HG03139 (cell line): ENCODE results near the gene GON7.
A peak's percentile ranks its signal among the peaks of the same experiment; 100 is the strongest.
"Not testable (repeated sequence)": the region's sequence is repeated elsewhere in the genome, so short reads cannot be mapped to it uniquely, and the experiment has no call there.

Source experiments
- ATAC-seq: cut with Tn5 transposase; IDR thresholded peaks from one replicate; pipeline ENCODE4 v1.9.1; 2021; ENCODE audit not compliant: unreplicated experiment

GON7 gene

GRCh38 chr14:93200553-93200952 lies 6.3 kb downstream of the GON7 start:
- ATAC-seq: no peak

- no peak for ATAC-seq
Measured at GRCh38 chr14:93199031-93199430, 7.8 kb downstream of the GON7 start.

DNA sequence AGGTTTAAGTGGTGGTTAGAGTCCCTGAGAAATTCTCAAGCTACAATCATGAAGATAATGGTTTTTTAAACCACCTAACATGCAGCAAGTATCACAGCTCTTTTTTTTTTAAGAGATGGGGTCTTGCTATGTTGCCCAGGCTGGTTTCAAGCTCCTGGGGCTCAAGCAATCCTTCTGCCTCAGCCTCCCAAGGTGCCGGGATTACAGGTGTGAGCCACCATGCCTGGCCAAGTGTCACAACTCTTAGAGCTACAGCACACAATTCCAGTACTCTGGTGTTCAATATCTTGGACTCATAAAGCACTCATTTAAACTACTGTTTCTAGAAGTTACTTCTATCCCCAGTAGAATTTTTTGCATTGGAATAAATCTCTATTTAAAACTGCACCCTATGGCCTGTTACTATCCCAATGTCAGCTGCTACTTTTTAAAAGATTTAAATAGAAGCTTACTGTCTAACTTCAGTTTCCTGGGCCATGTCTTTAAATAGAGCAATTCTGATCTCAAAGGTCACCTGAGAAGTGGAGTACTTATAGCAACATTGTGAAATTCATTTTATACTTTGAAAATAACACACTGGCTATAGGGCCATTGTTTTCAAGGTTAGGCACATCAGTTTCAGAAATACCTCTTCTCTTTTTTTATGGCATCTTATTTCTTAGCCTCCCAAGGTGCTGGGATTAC lies 11.4 kb downstream of the GON7 start:
- ATAC-seq: no peak

- no peak for ATAC-seq
Measured at GRCh38 chr14:93186956-93187355, 19.9 kb downstream of the GON7 start.

DNA sequence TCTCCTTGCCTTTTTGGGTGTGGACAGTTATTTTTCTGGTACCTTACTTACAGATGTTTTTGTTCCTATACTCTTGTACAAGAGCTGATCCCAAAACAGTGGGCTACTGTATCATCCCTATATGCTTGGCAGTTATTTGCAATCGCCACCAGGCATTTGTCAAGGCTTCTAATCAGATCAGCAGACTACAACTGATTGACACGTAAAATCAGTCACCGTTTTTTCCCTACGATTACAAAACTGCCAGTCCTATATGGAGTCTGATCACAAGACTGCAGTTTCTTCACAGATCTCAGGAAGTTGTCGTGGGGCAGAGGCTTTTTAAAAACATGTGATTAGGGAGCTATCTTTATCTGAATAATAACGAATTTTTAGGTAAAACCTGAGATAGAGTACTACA lies 20.4 kb downstream of the GON7 start:
- ATAC-seq: no peak

DNA sequence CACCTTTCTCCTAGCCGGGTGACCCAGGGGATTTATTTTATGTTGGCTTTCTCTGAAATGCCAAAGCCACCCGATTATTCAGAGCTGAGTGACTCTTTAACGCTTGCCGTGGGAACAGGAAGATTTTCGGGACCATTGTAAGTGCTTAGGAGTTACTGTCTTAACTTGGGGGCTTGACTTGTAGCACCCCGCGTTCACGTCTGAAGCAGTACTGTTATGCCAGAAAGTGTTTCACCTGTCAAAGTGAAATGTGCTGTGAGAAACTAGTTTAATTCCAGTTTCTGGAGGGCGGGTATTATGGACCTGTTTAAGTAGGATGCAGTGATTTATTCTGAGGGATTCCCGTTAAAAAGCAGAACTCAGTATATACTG lies 21.5 kb downstream of the GON7 start:
- ATAC-seq: no peak

DNA sequence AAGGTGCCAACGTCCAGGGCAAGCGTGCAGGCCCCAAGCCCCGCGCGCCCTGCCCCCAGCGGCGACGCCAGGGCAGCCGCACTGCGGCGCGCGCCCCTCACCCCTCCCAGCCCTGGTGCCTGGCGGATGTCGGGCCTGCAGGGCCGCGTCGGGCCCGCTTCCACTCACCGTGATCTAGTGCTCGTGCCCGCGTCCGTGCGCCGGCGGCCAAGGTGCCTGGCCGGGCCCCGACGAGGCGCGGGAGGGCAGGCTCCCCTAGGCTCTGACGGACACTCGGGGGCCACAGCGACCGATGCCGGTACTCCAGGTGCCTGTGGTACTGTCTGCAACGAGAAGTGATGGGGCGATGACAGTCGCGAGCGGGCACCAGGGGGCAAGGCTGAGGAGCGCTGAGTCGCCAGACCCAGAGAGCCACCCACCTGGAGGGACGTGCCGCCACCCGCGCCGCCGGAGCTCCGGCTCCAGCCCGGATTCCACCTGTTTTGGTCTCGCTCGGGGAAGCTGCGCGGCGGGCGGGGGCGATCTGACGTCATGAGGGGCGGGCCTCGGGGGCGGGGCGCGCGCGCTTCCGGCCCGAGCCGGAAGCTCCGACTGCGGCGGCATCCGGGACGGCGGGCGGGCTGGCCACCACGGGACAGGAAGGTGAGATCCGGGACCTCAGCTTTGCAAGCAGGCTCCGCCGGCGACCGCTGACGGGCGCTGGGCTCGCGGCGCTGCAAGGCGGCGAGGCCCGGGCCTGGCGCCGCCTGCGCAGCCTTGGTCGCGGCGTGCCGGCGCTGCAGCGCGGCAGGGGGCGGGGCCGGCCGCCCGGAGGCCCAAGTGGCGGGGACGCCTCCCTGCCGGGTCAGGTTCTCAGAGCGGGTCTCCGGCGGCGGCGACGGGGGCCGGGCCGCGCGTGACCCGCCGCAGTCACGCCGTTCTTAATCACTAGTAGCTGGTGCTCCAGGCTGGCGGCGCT lies 22.2 kb downstream of the GON7 start, which contains the start of the genes LYSET and MOAP1:
TSS of gene LYSET (plus strand) at position 927 of the 958 bp plus-strand sequence. CDS start 89 bp downstream, outside the sequence.
TSS of gene MOAP1 (minus strand) at position 507 of the 958 bp plus-strand sequence. CDS start 655 bp downstream, outside the sequence.
- peak; percentile 78 for ATAC-seq

- ATAC-seq: no peak
Measured at GRCh38 chr14:93183596-93184317, 23.1 kb downstream of the GON7 start.

GRCh38 chr14:93175492-93175891 lies 31.4 kb downstream of the GON7 start:
- no peak for ATAC-seq

DNA sequence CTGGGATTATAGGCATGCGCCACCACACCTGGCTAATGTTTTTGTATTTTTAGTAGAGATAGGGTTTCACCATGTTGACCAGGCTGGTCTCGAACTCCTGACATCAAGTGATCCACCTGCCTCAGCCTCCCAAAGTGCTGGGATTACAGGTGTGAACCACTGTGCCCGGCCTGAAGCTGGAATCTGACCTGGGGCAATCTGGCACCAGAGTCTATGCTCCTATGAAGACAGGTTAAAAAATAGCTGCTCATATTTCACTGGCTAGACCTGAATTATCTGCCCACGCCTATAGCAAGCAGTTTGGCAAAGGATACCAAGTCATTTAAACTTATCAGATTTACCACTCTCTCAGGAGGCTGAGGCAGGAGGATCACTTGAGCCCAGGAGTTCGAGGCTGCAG lies 32.1 kb downstream of the GON7 start:
- not testable (repeated sequence) for ATAC-seq

DNA sequence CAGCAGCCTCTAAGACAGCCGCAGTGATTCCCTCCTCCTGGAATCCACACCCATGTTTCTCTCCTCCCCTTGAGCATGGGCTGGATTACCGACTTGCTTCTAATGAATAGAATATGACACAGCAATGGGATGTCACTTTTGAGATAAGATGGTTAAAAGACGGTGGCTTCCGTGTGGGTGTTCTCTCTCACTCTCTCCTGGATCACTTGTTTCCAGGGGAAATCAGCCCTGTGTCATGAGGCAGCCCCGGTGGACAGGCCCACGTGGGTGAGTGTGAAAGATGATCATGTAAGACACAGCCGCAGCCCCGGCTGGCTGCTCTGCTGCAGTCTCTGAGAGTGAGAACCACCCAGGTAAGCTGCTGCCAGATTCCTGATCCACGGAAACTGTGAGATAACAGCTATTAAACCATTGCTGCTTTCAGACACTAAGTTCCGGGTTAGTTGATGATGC lies 32.9 kb downstream of the GON7 start:
- no peak for ATAC-seq

DNA sequence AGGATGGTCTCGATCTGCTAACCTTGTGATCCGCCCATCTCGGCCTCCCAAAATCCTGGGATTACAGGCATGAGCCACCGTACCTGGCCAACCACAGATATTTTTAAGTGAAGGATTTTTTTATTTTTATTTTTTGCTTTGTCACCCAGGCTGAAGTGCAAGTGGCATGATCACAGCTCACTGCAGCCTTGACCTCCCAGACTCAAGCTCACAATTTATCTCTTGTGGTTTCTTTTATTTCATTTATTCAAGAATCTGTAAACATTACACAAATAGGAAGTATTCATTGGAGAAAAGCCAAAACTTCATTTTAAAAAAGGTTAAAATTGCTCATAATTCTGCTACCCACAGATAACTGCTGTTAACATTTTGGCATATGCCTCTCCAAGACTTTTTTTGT lies 35.5 kb downstream of the GON7 start:
- no peak for ATAC-seq

DNA sequence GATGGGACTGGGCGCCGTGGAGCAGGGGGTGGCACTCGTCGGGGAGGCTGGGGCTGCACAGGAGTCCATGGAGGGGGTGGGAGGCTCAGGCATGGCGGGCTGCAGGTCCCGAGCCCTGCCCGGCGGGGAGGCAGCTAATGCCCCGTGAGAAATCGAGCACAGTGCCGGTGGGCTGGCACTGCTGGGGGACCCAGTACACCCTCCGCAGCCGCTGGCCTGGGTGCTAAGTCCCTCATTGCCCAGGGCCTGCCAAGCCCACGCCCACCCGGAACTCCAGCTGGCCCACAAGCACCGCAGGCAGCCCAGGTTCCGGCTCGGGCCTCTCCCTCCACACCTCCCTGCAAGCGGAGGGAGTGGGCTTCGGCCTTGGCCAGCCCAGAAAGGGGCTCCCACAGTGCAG lies 36.7 kb downstream of the GON7 start:
- not testable (repeated sequence) for ATAC-seq

DNA sequence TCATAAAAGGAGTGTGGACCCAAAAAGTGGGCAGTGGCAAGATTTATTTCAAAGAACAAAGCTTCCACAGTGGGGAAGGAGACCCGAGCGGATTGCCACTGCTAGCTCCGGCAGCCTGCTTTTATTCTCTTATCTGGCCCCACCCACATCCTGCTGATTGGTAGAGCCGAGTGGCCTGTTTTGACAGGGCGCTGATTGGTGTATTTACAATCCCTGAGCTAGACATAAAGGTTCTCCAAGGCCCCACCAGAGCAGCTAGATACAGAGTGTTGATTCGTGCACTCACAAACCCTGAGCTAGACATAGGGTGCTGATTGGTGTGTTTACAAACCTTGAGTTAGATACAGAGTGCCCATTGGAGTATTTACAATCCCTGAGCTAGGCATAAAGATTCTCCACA lies 37.2 kb downstream of the GON7 start:
- not testable (repeated sequence) for ATAC-seq

DNA sequence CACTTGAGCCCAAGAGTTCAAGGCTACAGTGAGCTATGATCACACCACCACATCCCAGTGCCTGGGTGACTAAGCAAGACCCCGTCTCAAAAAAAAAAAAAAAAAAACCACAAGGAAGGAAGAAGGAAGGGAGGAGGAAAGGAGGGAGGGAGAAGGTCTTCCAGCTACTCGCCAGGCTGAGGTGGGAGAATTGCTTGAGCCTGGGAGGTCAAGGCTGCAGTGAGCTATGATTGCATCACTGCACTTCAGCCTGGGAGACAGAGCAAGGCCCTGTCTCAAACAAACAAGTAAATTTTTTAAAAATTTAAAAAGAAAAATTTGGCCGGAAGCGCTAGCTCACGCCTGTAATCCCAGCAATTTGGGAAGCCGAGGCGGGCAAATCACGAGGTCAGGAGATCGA lies 38.3 kb downstream of the GON7 start:
- not testable (repeated sequence) for ATAC-seq

DNA sequence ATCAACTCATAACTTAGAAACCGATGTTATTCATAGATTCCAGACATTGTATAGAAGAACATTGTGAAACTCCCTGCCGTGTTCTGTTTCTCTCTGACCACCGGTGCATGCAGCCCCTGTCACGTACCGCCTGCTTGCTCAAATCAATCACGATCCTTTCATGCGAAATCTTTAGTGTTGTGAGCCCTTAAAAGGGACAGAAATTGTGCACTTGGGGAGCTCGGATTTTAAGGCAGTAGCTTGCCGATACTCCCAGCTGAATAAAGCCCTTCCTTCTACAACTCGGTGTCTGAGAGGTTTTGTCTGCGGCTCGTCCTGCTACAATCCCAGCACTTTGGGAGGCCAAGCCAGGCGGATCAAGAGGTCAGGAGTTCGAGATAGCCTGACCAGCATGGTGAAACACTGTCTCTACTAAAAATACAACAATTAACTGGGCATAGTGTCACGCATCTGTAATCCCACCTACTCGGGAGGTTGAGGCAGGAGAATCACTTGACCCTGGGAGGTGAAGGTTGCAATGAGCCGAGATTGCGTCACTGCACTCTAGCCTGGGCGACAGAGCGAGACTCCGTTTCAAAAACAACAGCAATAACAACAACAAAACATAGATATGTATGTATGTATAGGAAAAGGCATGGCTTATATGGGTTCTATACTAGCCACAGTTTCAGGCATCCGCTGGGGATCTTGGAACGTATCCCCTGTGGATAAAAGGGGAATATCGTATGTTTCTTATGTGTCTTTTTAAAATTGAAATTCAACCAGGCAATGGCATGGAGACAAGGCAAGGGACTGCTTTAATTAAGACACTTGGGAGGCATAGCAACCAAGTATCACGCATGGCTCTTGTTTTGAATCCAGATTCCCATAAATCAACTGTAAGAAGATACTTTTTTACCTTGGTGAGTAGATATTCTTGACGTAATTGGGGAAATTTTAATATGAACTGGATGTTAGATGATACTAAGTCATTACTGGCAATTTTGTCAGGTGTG lies 41.3 kb downstream of the GON7 start:
- not testable (repeated sequence) for ATAC-seq

DNA sequence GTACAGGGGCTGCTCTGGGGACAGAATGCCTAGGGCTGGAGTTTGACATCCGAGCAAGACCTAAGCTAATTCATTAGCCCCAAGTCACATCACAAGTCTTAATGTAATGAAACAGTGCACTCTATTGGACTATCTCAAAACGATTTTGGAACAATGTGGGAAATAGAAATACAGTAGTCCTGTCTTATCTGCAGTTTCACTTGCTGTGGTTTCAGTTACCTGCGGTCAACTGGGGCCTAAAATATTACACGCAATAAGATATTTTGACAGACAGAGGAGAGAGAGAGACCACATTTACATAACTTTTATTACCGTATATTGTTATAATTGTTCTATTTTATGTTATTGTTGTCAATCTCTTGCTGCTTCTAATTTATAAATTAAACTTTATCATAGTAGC lies 43.3 kb downstream of the GON7 start:
- no peak for ATAC-seq

- ATAC-seq: no peak
Measured at GRCh38 chr14:93161411-93161940, 45.4 kb downstream of the GON7 start.

- ATAC-seq: no peak
Measured at GRCh38 chr14:93160353-93160801, 46.5 kb downstream of the GON7 start.
